ENCODE measurements around the gene KIAA0319L. TPM values are rescaled to one million over a fixed set of nuclear protein-coding genes. Genes with fewer than 3 reads are reported as not detected.
A peak's percentile ranks its signal among the peaks of the same experiment; 100 is the strongest.

KIAA0319L gene
- polyA plus RNA-seq, 1 donor (not counting 4 experiments of a cell fraction or from before 2014, with no cell fraction given), result 23.8 TPM

DNA sequence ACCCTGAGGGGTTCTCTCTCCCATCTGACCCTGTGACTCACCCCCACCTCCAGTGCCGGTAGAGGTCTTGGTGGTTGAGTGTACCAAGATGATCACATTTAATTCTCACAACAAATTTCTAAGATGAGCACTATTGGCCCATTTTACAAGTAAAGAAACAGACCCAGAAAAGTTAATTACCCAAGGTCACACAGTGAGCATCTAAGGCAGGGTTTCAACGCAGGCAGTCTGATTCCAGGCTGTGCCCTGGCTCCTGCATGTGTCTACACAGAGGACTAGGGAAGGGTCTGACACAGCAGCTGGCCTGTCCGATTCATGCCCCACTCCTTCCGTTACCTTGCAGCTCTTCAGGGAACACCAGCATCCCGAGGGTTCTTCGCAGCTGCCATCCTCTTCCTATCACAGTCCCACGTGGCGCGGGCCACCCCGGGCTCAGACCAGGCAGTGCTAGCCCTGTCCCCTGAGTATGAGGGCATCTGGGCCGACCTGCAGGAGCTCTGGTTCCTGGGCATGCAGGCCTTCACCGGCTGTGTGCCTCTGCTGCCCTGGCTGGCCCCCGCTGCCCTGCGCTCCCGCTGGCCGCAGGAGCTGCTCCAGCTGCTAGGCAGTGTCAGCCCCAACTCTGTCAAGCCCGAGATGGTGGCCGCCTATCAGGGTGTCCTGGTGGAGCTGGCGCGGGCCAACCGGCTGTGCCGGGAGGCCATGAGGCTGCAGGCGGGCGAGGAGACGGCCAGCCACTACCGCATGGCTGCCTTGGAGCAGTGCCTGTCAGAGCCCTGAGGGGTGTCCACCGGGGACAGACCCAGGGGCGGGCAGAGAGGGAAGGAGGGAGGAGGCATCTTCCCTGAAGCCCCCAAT lies 7.9 kb upstream of the KIAA0319L start:
- dilution Hi-C loops (cut with MboI; ENCODE audit: extremely low pct_ligation_motif_present, low sequenced_read_pairs), result no loop called here
- TF ChIP-seq, protein P1, sequence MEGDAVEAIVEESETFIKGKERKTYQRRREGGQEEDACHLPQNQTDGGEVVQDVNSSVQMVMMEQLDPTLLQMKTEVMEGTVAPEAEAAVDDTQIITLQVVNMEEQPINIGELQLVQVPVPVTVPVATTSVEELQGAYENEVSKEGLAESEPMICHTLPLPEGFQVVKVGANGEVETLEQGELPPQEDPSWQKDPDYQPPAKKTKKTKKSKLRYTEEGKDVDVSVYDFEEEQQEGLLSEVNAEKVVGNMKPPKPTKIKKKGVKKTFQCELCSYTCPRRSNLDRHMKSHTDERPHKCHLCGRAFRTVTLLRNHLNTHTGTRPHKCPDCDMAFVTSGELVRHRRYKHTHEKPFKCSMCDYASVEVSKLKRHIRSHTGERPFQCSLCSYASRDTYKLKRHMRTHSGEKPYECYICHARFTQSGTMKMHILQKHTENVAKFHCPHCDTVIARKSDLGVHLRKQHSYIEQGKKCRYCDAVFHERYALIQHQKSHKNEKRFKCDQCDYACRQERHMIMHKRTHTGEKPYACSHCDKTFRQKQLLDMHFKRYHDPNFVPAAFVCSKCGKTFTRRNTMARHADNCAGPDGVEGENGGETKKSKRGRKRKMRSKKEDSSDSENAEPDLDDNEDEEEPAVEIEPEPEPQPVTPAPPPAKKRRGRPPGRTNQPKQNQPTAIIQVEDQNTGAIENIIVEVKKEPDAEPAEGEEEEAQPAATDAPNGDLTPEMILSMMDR (optimal IDR thresholded peaks at IDR 0.05 in 1 of 3, IDR thresholded peaks at IDR 0.05 in 1 of 3, conservative IDR thresholded peaks at IDR 0.05 in 1 of 3; ENCODE audit: extremely low read depth in 1 of 3, insufficient read depth in 2 of 3, low read length in 3 of 3), result no peak
- TF ChIP-seq EZH2 (IDR thresholded peaks at IDR 0.05; ENCODE audit: low read length), result no peak
- Histone ChIP-seq H3K4me3 (ENCODE audit: control insufficient read depth in 2 of 3, extremely low read depth in 1 of 3, insufficient read depth in 2 of 3, low read depth in 1 of 3, low read length in 3 of 3) (no peak overlapping the region), H4K20me1 (ENCODE audit: control insufficient read depth, extremely low read depth, insufficient read depth, low read length) (peaks cover 9% of the 10 kb centered on the region), H3K9me1 (ENCODE audit: control insufficient read depth, extremely low read depth, insufficient read depth, low read length) (no peaks in the 10 kb centered on the region), H3K27me3 (ENCODE audit: control insufficient read depth, extremely low read depth, insufficient read depth, low read length) (no peaks in the 10 kb centered on the region), H3K79me2 (ENCODE audit: control insufficient read depth, insufficient read depth, low read length) (no peaks in the 10 kb centered on the region), H3K4me2 (ENCODE audit: control insufficient read depth, extremely low read depth, insufficient read depth, low read depth, low read length) (no peak overlapping the region), H3K9me3 (ENCODE audit: control insufficient read depth, low read depth, low read length) (no peaks in the 10 kb centered on the region), H2AFZ (ENCODE audit: control insufficient read depth, low read length) (no peak overlapping the region), H3K4me1 (ENCODE audit: control insufficient read depth, extremely low read depth, insufficient read depth, low read length) (peaks cover 35% of the 10 kb centered on the region), H3K36me3 (ENCODE audit: control insufficient read depth in 2 of 2, extremely low read depth in 1 of 2, insufficient read depth in 2 of 2, low read length in 2 of 2) (peaks cover 10 to 19% of the 10 kb centered on the region in 2 experiments), H3K27ac (ENCODE audit: control insufficient read depth, insufficient read depth, low read length) (no peak overlapping the region), H3K9ac (ENCODE audit: control insufficient read depth, extremely low read depth, insufficient read depth, low read length) (no peak overlapping the region)
- no peak for FAIRE-seq
- no peak for DNase-seq (ENCODE audit: low read depth, low spot score)

DNA sequence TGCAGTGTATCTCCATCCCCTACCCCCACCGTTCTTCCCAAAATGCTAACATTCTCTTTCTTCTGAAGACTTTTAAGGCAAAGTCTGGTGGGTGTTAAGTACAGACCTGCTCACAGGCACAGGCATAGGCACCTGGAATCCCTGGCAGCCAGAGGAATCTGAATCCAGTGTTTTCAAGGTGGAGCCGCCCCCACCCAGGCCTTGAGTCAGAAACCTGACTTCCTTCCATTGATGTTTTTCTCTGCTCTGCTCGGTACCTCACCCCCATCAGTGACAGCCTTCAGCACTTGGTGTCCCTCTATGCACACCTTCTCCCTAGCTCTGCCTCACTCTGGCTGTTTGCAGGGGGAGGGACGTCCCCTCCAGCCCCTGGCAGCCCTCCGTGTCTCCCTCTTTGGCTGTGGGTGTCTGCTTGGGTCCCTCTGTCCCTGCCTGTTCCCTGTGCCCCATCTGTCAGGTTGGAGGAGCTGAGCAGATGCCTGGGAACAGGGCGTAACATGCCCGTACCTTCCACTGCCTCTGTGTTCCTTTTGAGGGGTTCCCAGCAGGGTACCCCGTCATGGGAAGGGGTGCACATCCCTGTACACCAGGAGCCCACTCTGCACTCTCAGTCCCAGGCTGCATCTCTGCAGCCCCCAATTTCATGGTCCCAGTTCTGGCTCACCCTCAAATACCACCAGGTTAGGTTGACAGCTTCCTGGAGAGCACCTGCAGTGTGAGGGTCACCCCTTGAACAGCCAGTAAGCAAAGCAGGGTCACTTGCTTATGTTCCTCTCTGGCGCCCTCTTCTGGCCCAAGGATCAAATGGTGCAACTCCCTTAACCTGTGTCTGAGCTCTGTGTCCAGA lies 7.1 kb upstream of the KIAA0319L start:
- H3K4me1 ChIP-seq (ENCODE audit: control insufficient read depth, extremely low read depth, insufficient read depth, low read length), result peaks cover 31% of the 10 kb centered on the region
- H3K4me2 ChIP-seq (ENCODE audit: control insufficient read depth, extremely low read depth, insufficient read depth, low read depth, low read length), result peak overlapping the region; percentile 56
- H3K9ac ChIP-seq (ENCODE audit: control insufficient read depth, extremely low read depth, insufficient read depth, low read length), result peak overlapping the region; percentile 8
- peak; percentile 79 for FAIRE-seq
- H3K9me1 ChIP-seq (ENCODE audit: control insufficient read depth, extremely low read depth, insufficient read depth, low read length), result no peaks in the 10 kb centered on the region
- TF ChIP-seq, protein P1 (optimal IDR thresholded peaks at IDR 0.05 in 1 of 3, IDR thresholded peaks at IDR 0.05 in 1 of 3, conservative IDR thresholded peaks at IDR 0.05 in 1 of 3; ENCODE audit: extremely low read depth in 1 of 3, insufficient read depth in 2 of 3, low read length in 3 of 3), result peak; percentile 86 to 94 (median 87)
- no peak for TF ChIP-seq EZH2 (IDR thresholded peaks at IDR 0.05; ENCODE audit: low read length)
- H3K79me2 ChIP-seq (ENCODE audit: control insufficient read depth, insufficient read depth, low read length), result no peaks in the 10 kb centered on the region
- H3K27me3 ChIP-seq (ENCODE audit: control insufficient read depth, extremely low read depth, insufficient read depth, low read length), result no peaks in the 10 kb centered on the region
- H3K4me3 ChIP-seq (ENCODE audit: control insufficient read depth in 2 of 3, extremely low read depth in 1 of 3, insufficient read depth in 2 of 3, low read depth in 1 of 3, low read length in 3 of 3), result no peak overlapping the region
- no peak overlapping the region for H3K27ac ChIP-seq (ENCODE audit: control insufficient read depth, insufficient read depth, low read length)
- peaks cover 16% of the 10 kb centered on the region for H4K20me1 ChIP-seq (ENCODE audit: control insufficient read depth, extremely low read depth, insufficient read depth, low read length)
- dilution Hi-C loops (cut with MboI; ENCODE audit: extremely low pct_ligation_motif_present, low sequenced_read_pairs), result no loop called here
- peaks cover 13 to 19% of the 10 kb centered on the region in 2 experiments for H3K36me3 ChIP-seq (ENCODE audit: control insufficient read depth in 2 of 2, extremely low read depth in 1 of 2, insufficient read depth in 2 of 2, low read length in 2 of 2)
- H2AFZ ChIP-seq (ENCODE audit: control insufficient read depth, low read length), result no peak overlapping the region
- no peak for DNase-seq (ENCODE audit: low read depth, low spot score)
- H3K9me3 ChIP-seq (ENCODE audit: control insufficient read depth, low read depth, low read length), result no peaks in the 10 kb centered on the region

All from keratinocyte (primary cell).